ENCODE measurements around the gene ASXL2.

DNA sequence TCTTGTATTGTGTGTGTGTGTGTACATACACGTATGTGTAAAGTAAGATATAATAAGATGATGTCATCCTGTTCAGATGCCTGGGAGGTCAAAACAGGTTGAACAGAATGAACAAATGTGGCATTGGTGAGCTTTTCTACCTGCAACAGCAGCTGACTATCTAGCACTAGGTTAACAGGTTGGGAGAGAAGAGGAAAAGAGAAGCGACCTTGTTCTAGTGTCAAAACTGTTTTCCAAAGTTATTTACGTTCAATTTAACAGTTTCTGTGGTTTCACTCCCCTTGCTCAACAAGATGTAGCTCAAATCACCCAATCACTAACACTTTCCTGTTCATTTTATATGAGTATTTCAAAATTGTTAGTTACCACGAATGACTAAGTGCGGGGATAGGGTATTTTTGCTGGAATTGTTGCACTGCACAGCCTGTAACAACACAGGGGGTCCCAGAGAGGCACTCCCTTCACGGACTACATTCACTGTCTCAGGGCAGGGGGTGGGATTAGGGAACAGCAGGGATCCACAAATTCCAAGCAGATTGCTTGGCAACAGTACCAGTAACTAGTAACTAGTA lies 137.4 kb downstream of the ASXL2 start:
- TF ChIP-seq CTCF (IDR thresholded peaks at IDR 0.05) (no peak), POLR2A (IDR thresholded peaks at IDR 0.05) (no peak)
